Body of pancreas (tissue), 4 donors: ENCODE measurements around the gene TP53.

Source experiments
- POLR2A ChIP-seq, 3 donors: fragments of 450-650 bp; IDR thresholded peaks; one replicate each; pipeline ENCODE4 v1.6.1; 2016; ENCODE audit warnings: antibody characterized with exemption in 3 of 3, mild to moderate bottlenecking in 2 of 3
- TF ChIP-seq, protein P1 (sequence below), 7 experiments: fragments of 450-650 bp in 4 of 7; fragments of 200-600 bp in 3 of 7; sonication (generic) in 3 of 7; IDR thresholded peaks; one replicate each; pipeline ENCODE4 v1.5.1; 2016 to 2019; ENCODE audit warnings: antibody characterized with exemption in 7 of 7

DNA sequence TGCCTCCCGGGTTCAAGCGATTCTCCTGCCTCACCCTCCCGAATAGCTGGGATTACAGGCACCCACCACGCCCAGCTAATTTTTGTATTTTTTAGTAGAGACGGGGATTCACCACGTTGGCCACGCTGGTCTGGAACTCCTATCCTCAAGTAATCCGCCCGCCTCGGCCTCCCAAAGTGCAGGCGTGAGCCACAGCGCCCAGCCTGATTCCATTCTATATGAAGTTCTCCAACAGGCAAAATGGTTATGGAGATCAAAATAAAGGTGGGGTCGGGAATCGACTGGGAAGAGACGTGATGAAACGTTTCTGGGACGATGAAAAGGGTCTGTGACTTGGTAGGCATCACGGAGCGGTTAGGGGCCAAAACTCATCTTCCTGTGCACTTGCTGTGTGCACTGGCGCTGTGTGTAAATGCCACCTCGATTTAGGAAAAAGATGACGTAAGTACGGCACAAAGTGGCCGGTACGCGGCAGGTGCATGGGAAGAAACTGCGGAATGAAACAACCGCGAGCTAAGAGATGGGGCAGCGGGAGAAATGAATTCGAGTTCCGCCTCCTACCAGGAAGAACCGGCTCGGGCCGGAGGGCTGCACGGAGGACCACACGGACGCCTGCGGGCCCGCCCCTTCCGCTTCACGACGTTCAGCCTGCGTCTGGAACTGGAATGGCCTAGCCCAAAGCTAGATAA lies 1.6 kb downstream of the TP53 start:
- TF ChIP-seq, protein P1, sequence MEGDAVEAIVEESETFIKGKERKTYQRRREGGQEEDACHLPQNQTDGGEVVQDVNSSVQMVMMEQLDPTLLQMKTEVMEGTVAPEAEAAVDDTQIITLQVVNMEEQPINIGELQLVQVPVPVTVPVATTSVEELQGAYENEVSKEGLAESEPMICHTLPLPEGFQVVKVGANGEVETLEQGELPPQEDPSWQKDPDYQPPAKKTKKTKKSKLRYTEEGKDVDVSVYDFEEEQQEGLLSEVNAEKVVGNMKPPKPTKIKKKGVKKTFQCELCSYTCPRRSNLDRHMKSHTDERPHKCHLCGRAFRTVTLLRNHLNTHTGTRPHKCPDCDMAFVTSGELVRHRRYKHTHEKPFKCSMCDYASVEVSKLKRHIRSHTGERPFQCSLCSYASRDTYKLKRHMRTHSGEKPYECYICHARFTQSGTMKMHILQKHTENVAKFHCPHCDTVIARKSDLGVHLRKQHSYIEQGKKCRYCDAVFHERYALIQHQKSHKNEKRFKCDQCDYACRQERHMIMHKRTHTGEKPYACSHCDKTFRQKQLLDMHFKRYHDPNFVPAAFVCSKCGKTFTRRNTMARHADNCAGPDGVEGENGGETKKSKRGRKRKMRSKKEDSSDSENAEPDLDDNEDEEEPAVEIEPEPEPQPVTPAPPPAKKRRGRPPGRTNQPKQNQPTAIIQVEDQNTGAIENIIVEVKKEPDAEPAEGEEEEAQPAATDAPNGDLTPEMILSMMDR (IDR thresholded peaks at IDR 0.05): no peak
- peak; percentile 15 to 57 (median 55) for TF ChIP-seq POLR2A (IDR thresholded peaks at IDR 0.05)
